ENCODE measurements around the gene REELD1.

The REELD1 gene

DNA sequence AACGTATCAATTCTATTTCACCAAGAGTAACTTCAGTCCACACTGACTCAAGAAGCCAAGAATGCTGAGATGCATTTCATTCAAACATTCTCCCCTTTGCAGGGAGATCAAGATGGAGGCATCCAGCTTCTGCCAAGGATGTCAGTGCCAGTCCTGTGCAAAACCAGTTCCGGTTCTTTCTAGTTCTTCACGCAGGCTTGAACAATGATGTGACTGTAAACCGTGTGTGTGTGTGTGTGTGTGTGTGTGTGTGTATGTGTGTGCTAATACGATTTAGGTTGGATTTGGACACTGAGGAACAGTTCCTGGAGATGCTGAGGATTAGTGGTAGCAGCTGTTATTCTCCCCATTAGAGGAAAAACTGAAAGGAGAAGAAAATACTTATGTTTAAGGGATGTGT, at the start of gene REELD1:
TSS of gene REELD1 (plus strand) at position 301 of the 400 bp plus-strand sequence. CDS start 2,415 bp downstream, outside the sequence.
- DNase-seq (ENCODE audit: low read depth) = no peak
- TF ChIP-seq, protein P1, sequence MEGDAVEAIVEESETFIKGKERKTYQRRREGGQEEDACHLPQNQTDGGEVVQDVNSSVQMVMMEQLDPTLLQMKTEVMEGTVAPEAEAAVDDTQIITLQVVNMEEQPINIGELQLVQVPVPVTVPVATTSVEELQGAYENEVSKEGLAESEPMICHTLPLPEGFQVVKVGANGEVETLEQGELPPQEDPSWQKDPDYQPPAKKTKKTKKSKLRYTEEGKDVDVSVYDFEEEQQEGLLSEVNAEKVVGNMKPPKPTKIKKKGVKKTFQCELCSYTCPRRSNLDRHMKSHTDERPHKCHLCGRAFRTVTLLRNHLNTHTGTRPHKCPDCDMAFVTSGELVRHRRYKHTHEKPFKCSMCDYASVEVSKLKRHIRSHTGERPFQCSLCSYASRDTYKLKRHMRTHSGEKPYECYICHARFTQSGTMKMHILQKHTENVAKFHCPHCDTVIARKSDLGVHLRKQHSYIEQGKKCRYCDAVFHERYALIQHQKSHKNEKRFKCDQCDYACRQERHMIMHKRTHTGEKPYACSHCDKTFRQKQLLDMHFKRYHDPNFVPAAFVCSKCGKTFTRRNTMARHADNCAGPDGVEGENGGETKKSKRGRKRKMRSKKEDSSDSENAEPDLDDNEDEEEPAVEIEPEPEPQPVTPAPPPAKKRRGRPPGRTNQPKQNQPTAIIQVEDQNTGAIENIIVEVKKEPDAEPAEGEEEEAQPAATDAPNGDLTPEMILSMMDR (conservative IDR thresholded peaks at IDR 0.05; ENCODE audit: low read depth, low read length) = no peak
- no peak within 1 kb of the TSS for H3K4me3 ChIP-seq (ENCODE audit: low read length)

DNA sequence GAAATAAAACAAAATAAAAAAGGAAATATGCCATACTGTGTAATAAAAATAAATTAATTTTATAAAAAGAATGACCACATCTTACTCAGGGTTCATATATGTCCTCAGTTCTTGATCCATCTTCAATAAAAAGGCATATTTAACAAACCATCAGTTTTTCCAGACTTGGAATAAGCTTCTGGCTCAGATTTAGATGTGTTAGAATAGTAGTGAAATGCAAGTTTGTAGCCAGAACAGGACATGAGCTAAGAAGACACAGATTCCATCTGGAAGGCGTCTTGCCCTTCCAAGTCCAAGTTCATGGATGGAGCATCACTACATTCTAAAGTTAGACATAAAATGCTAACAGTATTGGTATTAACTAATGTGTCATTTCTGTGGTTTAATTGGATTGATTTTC, 49.1 kb upstream of the REELD1 start:
- TF ChIP-seq, protein P1 (conservative IDR thresholded peaks at IDR 0.05; ENCODE audit: low read depth, low read length) = no peak
- H3K4me3 ChIP-seq (ENCODE audit: low read length) = no peak overlapping the region
- no peak for DNase-seq (ENCODE audit: low read depth)

DNA sequence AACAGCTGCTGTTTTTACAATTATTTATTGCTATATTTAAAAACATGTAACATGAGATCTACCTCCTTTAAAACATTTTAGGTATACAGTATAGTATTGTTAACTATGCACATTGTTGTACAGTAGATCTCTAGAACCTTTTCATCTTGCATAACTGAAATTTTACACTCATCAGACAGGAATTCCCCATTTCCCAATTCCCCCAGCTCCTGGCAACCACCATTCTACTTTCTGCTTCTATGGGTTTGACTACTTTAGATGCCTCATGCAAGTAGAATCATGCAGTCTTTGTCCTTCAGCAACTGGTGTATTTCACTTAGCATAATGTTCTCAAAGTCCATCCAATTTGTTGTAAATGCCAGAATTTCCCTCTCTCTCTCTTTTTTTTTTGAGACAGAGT, 48.5 kb upstream of the REELD1 start:
- TF ChIP-seq, protein P1 (conservative IDR thresholded peaks at IDR 0.05; ENCODE audit: low read depth, low read length) = no peak
- H3K4me3 ChIP-seq (ENCODE audit: low read length) = no peak overlapping the region
- DNase-seq (ENCODE audit: low read depth) = no peak

DNA sequence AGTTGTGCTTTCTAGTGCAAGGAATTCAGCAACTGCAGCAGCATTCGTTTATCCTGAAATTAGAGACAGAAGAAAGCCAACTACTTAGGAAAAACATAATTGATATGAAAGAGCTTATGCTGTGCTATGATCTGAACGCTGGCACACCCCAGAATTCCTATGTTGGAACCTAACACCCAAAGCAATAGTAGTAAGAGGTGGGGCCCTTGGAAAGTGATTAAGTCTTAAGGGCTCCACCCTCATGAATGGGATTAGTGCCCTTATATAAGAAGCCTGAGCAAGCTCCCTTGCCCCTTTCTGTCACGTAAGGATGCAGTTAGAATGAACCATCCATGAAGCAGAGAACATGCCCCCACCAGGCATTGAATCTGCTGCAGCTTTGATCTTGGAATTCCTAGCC, 44.2 kb upstream of the REELD1 start:
- TF ChIP-seq, protein P1 (conservative IDR thresholded peaks at IDR 0.05; ENCODE audit: low read depth, low read length) = no peak
- H3K4me3 ChIP-seq (ENCODE audit: low read length) = no peak overlapping the region
- no peak for DNase-seq (ENCODE audit: low read depth)

DNA sequence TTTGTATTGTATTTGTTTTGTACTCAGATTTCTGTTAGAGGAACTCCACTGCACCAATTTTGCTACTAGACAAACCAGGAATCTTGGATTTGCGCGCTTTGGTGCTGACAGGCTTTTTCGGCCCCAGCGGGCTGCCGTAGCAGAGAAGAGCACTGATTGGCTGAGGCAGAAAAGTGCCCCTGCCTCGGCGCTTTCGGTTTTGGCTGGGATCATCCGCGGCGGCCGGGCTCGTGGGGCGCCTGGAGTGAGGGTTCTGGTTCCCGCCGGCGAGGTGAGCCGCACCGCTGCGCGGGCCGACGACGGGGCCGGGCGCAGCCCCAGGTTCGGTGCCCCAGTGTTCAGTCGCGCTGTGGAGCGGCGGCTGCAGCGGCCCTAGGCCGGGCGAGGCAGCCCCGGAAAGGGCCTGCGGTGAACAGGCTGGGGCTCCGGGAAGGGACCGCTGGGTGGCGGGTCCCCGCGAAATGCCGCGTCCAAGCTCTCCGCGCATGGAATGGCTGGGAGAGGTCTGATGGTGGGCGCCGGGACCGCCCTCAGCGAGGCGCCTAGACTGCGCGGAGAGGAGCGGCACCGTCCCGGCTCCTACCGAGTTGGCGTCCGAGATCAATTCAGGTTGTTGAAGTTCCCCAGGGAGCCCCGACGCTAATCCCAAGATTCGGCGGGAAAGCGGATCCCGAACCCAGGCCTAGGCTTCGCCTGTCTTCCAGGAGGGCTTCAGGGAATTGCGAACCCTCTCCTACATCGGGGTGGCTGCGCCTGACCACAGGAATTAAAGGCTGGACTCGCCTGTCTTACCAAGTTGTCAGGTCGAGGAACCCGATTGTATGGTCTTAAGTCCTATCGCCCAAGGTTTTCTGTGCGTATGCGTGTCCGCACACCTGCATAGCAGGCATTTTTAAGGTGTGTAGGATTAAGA, 38.5 kb upstream of the REELD1 start, which contains the start of gene LSM6:
TSS of gene LSM6 (plus strand) at position 178 of the 913 bp plus-strand sequence. CDS start 7,204 bp downstream, outside the sequence.
- TF ChIP-seq, protein P1 (conservative IDR thresholded peaks at IDR 0.05; ENCODE audit: low read depth, low read length) = no peak
- peak; percentile 41 for DNase-seq (ENCODE audit: low read depth)
- H3K4me3 ChIP-seq (ENCODE audit: low read length) = peak within 1 kb of the TSS; percentile 86

DNA sequence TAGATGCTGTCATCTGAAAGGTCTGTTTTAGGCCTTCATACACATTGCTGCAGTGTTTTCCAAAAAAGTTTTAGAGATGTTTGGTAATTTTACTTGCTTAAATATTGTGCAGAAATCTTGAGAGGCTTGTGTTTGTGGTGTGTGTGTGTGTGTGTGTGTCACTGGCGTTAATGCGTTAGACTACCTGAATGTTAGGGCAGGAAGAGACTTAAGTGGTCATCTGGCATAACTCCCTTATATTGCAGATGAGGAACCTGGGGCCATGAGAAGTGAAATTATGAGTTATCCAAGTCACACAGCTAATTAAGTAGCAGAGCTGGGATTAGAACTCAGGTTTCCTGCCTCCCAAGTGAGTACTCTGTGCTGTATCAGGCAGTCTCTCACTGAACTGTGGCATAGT, 37.4 kb upstream of the REELD1 start:
- DNase-seq (ENCODE audit: low read depth) = no peak
- TF ChIP-seq, protein P1 (conservative IDR thresholded peaks at IDR 0.05; ENCODE audit: low read depth, low read length) = no peak
- peak overlapping the region; percentile 86 for H3K4me3 ChIP-seq (ENCODE audit: low read length)

DNA sequence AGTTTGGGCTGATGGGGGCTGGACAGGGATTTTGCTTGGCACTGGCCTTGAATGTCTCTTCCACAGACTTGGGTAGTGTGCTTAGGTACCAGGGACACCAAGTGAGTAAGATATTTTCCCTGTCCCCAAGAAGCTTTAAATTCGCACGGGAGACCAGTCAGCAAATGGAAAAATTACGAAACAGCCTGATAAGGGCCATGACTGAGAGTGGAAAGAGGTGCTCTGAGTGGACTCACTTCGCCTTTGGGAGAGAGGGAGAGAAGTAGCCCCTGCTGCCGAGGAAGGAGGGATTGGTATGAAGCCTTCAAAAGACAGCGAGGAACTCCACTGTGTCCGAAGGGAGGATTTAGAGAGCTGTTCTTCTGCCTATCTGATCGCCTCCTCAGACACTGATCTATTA, 36.2 kb upstream of the REELD1 start:
- H3K4me3 ChIP-seq (ENCODE audit: low read length) = no peak overlapping the region
- DNase-seq (ENCODE audit: low read depth) = no peak
- TF ChIP-seq, protein P1 (conservative IDR thresholded peaks at IDR 0.05; ENCODE audit: low read depth, low read length) = no peak

Data from retinal pigment epithelial cell (primary cell).